ENCODE results near the gene CDH24. TPM values are rescaled to one million over a fixed set of nuclear protein-coding genes. Genes with fewer than 3 reads are reported as not detected.

CDH24 gene
- total and polyA plus RNA-seq, 10 of the 15 experiments (the other 5 are each of a cell fraction or from before 2014, with no cell fraction given): 0.10 to 1.5 (median 0.45) TPM; not detected in 2

DNA sequence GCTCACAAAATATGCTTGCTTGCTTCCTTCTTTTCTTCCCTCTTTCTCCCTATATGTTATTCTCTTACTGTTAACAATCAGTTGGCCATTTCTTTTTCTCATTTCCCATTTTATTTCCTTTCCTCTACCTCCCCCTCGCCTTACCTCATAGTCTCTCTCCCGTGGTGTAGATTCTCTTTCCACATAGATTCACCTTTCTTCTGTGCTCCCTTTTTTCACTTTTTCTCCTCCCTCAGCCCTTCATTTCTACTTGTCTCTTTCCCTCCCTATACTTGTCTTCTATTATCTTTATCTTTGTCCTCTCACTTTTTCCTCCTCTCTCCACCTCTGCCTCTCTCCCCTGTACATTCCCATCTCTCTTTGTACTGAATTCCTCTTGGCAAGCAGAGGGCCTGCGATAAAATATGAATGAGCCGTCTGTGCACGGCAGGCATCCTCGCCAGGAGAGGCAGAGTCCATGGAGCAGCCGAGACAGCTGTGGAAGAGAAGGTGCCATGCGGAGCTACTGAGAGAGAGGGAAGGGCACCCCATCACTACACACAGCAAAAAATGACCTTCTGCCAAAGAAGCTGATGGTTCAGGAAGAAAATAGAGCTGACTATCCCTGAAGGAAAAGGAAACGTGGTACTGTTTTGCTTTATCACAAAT, 59.5 kb downstream of the CDH24 start:
- WGBS (ENCODE audit: insufficient coverage, insufficient replicate concordance, low lambda C conversion rate, missing lambda C conversion rate): 87% methylated on average over 9 of the region's 9 CpGs
- Histone ChIP-seq H3K4me1 (ENCODE audit: control insufficient read depth, insufficient read depth, low read length) (no peaks in the 10 kb centered on the region), H2AFZ (ENCODE audit: control insufficient read depth, low read depth, low read length) (no peak overlapping the region), H3K27ac (ENCODE audit: control insufficient read depth, insufficient read depth) (no peak overlapping the region), H3K9ac (ENCODE audit: control insufficient read depth, insufficient read depth, low read length) (no peak overlapping the region), H3K9me3 (replicated peaks; ENCODE audit: control insufficient read depth, insufficient read depth, low read length) (no peaks in the 10 kb centered on the region), H3K4me2 (ENCODE audit: control insufficient read depth, insufficient read depth) (no peak overlapping the region), H3K27me3 (replicated peaks in 1 of 2; ENCODE audit: control insufficient read depth in 2 of 2, insufficient read depth in 2 of 2, low read length in 1 of 2) (no peaks in the 10 kb centered on the region), H3K79me2 (ENCODE audit: control insufficient read depth, insufficient read depth, low read length) (no peaks in the 10 kb centered on the region), H3K4me3 (no peak overlapping the region), H3K36me3 (ENCODE audit: control insufficient read depth in 2 of 2, insufficient read depth in 2 of 2, low read length in 1 of 2) (no peaks in the 10 kb centered on the region), H4K20me1 (ENCODE audit: control insufficient read depth, insufficient read depth) (no peaks in the 10 kb centered on the region)
- no peak for ATAC-seq
- no TSS peak for BruUV-seq (replicated peaks)
- intact Hi-C loops (cut with micrococcal nuclease; ENCODE audit: unreplicated experiment): no loop called here
- in situ Hi-C loops (cut with MboI): no loop called here
- no peak for FAIRE-seq
- CTCF ChIA-PET: interaction anchor here (1.0 to 25.0 kb wide), 5 partner anchors 10 to 57 kb away, joined by 4 to 853 read pairs (median 108); partner anchors contain the start of genes AJUBA and CDH24
- no peak for DNase-seq (ENCODE audit: low read depth, low spot score)
- SMC1A ChIA-PET (ENCODE audit: uncharacterized antibody, unreplicated experiment): interaction anchor here (6.9 kb wide), 1 partner anchor 10 kb away, joined by 67 read pairs; no protein-coding TSS in a partner anchor
- POLR2A ChIA-PET: interaction anchor here (1.1 kb wide), 1 partner anchor 9 kb away, joined by 3 read pairs; no protein-coding TSS in a partner anchor
- RAD21 ChIA-PET (ENCODE audit: unreplicated experiment): interaction anchor here (1.1 to 7.5 kb wide), 2 partner anchors 11 to 59 kb away, joined by 3 to 166 read pairs; partner anchors contain the start of gene CDH24
- TF ChIP-seq SP1 (IDR thresholded peaks at IDR 0.05; ENCODE audit: low read depth, low read length) (no peak), RAD21 (IDR thresholded peaks at IDR 0.05; ENCODE audit: insufficient read depth, low read depth, low read length) (no peak), GABPA (IDR thresholded peaks at IDR 0.05; ENCODE audit: low read depth) (no peak), FOXM1 (IDR thresholded peaks at IDR 0.05; ENCODE audit: low read depth, low read length) (no peak), IKZF2 (IDR thresholded peaks at IDR 0.05) (no peak), YY1 (IDR thresholded peaks at IDR 0.05; ENCODE audit: low read depth, low read length) (no peak), ZNF207 (IDR thresholded peaks at IDR 0.05; ENCODE audit: borderline replicate concordance) (no peak), IRF4 (IDR thresholded peaks at IDR 0.05; ENCODE audit: low read depth, low read length) (no peak), RBBP5 (conservative IDR thresholded peaks at IDR 0.05) (no peak), LARP7 (IDR thresholded peaks at IDR 0.05) (no peak), WRNIP1 (IDR thresholded peaks at IDR 0.05; ENCODE audit: borderline replicate concordance, low read depth, low read length) (no peak), ZBED1 (IDR thresholded peaks at IDR 0.05; ENCODE audit: borderline replicate concordance) (no peak), CHD1 (IDR thresholded peaks at IDR 0.05; ENCODE audit: low read depth, low read length) (no peak), NFXL1 (IDR thresholded peaks at IDR 0.05; ENCODE audit: borderline replicate concordance) (no peak)
- TF ChIP-seq, protein P1, sequence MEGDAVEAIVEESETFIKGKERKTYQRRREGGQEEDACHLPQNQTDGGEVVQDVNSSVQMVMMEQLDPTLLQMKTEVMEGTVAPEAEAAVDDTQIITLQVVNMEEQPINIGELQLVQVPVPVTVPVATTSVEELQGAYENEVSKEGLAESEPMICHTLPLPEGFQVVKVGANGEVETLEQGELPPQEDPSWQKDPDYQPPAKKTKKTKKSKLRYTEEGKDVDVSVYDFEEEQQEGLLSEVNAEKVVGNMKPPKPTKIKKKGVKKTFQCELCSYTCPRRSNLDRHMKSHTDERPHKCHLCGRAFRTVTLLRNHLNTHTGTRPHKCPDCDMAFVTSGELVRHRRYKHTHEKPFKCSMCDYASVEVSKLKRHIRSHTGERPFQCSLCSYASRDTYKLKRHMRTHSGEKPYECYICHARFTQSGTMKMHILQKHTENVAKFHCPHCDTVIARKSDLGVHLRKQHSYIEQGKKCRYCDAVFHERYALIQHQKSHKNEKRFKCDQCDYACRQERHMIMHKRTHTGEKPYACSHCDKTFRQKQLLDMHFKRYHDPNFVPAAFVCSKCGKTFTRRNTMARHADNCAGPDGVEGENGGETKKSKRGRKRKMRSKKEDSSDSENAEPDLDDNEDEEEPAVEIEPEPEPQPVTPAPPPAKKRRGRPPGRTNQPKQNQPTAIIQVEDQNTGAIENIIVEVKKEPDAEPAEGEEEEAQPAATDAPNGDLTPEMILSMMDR (IDR thresholded peaks at IDR 0.05 in 2 of 3, conservative IDR thresholded peaks at IDR 0.05 in 1 of 3; ENCODE audit: control insufficient read depth in 2 of 3, extremely low read depth in 1 of 3, insufficient read depth in 1 of 3, low read depth in 3 of 3, low read length in 3 of 3): no peak
- TF ChIP-seq, protein P2, sequence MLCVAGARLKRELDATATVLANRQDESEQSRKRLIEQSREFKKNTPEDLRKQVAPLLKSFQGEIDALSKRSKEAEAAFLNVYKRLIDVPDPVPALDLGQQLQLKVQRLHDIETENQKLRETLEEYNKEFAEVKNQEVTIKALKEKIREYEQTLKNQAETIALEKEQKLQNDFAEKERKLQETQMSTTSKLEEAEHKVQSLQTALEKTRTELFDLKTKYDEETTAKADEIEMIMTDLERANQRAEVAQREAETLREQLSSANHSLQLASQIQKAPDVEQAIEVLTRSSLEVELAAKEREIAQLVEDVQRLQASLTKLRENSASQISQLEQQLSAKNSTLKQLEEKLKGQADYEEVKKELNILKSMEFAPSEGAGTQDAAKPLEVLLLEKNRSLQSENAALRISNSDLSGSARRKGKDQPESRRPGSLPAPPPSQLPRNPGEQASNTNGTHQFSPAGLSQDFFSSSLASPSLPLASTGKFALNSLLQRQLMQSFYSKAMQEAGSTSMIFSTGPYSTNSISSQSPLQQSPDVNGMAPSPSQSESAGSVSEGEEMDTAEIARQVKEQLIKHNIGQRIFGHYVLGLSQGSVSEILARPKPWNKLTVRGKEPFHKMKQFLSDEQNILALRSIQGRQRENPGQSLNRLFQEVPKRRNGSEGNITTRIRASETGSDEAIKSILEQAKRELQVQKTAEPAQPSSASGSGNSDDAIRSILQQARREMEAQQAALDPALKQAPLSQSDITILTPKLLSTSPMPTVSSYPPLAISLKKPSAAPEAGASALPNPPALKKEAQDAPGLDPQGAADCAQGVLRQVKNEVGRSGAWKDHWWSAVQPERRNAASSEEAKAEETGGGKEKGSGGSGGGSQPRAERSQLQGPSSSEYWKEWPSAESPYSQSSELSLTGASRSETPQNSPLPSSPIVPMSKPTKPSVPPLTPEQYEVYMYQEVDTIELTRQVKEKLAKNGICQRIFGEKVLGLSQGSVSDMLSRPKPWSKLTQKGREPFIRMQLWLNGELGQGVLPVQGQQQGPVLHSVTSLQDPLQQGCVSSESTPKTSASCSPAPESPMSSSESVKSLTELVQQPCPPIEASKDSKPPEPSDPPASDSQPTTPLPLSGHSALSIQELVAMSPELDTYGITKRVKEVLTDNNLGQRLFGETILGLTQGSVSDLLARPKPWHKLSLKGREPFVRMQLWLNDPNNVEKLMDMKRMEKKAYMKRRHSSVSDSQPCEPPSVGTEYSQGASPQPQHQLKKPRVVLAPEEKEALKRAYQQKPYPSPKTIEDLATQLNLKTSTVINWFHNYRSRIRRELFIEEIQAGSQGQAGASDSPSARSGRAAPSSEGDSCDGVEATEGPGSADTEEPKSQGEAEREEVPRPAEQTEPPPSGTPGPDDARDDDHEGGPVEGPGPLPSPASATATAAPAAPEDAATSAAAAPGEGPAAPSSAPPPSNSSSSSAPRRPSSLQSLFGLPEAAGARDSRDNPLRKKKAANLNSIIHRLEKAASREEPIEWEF (IDR thresholded peaks at IDR 0.05; ENCODE audit: insufficient replicate concordance, low read depth, low read length): no peak
- TF ChIP-seq, protein P3, sequence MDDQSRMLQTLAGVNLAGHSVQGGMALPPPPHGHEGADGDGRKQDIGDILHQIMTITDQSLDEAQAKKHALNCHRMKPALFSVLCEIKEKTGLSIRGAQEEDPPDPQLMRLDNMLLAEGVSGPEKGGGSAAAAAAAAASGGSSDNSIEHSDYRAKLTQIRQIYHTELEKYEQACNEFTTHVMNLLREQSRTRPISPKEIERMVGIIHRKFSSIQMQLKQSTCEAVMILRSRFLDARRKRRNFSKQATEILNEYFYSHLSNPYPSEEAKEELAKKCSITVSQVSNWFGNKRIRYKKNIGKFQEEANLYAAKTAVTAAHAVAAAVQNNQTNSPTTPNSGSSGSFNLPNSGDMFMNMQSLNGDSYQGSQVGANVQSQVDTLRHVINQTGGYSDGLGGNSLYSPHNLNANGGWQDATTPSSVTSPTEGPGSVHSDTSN (IDR thresholded peaks at IDR 0.05; ENCODE audit: insufficient replicate concordance, low read depth, low read length): no peak
